ENCODE results near the gene DDX1. TPM values are rescaled to one million over a fixed set of nuclear protein-coding genes. Genes with fewer than 3 reads are reported as not detected.

Gene DDX1
- polyA plus RNA-seq, 3 donors: 164 to 206 (median 169) TPM

DNA sequence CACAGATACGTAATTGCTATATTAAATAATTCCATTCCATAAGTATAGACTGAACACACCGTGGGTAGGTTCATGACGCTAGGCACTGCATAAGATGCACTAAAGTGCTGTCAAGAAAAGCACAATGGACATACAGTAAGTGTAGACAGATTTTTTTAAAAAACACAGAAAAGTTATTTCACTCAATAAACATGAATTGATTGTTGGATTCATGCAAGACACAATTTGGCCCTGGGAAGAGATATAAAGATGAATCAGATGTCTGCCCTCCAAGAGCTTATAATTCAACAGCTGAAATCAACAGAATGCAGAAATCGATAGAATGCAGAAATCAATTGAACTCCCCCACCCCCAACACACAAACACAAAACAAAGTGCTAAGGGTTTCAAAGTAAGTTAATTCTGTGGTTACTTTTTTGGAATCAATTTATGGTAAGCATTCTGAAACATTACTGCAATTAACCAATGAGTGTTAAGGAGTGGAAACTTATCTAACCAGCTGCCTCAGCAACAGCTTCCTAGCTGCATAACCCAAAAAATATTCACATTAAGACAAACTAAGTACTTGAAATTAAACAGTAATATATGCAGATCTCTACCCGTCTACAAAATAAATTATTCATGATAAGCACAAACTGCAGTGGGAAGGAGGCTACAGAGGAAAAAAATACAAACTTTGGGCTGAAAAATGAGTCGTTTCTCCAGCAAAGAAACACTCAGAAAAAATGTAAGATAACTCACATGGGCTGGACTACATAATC is 32.1 kb upstream of the DDX1 start:
- no peak for DNase-seq (ENCODE audit: extremely low read depth in 1 of 11, low read depth in 9 of 11, low spot score in 4 of 11)

DNA sequence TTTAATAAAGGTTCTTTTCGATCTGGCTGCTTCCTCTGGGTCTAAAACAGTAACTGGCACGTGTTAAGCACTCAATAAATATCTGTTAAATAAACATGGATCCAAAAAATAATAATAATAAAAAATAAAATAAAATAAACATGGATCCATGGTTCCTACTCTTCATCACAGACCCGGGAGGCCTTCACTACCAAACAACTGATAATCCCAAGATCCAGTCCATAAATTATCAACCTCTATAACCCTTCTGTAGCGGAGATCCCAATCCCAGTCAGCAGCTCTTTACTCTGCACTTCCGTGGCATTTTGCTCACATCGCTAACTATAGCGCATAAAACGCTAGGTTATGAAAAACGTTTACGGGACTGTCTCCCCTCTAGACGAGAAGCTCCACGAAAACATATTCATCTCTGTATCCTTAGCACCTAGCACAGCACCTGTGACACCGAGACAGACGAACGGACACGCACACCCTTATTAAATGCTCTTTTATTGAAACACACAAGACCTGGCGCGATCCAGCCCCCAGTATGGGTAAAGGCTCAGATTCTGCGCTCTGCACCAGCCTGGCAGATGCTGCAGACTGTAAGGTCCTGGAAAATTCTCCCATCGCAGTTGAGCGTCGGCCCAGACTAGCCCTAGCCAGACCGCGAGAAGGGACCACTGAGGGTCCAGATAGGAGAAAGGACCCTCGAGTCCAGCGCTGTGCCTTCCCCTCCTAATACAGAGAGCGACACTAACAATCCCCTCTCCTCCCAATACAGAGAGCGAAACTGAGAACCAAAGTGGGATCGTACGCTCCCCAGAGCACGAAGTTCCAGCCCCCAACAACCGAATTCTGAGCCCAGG is 31.3 kb upstream of the DDX1 start:
- DNase-seq (ENCODE audit: extremely low read depth in 1 of 11, low read depth in 9 of 11, low spot score in 4 of 11): peak in 3 of 11 donors; percentile 17 to 41 (median 35)

DNA sequence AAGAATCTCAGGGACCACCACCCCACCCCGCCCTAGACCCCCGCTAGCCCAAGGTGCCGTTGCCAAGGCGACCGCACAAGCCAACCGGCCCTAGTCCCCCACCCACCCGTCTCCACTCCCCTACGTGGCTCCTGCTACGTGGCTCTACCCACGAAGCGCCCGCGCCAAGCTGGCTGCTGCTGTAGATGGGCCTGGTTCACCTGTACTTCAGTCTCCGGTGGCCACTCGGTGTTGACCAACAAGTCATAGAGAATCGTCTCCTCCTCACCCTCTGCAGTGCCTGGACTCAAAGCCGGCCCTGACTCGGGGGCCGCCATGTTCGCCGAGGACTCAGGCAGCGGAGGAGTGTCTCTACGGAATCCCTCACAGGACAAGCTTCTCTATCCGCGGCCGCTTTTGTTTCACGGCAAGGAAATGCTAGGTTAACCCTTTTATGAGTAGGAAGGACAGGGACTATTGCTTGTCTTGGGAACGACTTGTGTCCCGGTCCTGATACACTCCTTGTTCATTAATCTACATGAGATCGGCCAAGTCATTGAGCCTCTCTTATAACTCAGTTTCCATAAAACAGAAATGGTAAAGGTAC is 30.6 kb upstream of the DDX1 start, which contains the start of gene NBAS:
Gene NBAS, minus strand, starts transcription at position 347 of the 586 bp plus-strand sequence. Its CDS starts 30 bp downstream, at position 317.
- peak in 9 of 11 donors; percentile 83 to 94 (median 89) for DNase-seq (ENCODE audit: extremely low read depth in 1 of 11, low read depth in 9 of 11, low spot score in 4 of 11)

DNA sequence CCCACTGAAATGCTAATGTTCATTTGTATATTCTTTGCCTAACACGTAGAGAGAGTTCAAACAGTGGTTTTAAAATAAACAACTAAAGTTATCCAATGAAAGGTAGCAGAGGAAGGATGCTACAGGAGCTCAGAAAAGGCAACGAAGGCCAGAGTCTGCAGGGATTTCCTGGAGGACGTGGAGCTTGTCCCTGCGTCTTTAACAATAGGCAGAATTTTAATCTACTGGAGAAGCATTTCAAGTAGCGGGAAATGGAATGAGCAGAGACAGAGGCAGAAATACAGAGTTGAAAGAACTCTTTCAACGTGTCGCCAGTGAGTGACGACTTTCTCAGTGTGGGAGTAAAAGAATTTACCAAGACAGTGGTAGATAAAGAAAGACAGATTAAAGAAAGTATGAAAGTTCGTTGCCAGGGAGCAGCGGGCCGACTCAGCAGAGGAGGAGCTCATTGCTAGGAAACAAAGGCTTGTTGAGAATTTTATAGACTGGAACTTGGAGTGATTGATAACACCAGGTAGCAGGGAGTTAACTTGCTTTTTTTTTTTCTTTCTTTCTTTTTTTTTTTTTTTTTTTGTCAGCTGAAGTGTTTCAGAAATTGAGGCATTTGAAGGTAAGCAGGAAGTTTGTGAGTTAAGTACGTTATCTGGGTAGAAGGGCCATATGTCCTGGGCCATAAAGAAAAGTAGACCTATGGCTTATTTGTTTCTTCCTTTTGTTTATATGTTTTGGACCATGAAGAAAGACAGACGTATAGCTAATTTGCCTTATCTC is 29.9 kb upstream of the DDX1 start:
- peak in 9 of 11 donors; percentile 72 to 87 (median 82) for DNase-seq (ENCODE audit: extremely low read depth in 1 of 11, low read depth in 9 of 11, low spot score in 4 of 11)

DNA sequence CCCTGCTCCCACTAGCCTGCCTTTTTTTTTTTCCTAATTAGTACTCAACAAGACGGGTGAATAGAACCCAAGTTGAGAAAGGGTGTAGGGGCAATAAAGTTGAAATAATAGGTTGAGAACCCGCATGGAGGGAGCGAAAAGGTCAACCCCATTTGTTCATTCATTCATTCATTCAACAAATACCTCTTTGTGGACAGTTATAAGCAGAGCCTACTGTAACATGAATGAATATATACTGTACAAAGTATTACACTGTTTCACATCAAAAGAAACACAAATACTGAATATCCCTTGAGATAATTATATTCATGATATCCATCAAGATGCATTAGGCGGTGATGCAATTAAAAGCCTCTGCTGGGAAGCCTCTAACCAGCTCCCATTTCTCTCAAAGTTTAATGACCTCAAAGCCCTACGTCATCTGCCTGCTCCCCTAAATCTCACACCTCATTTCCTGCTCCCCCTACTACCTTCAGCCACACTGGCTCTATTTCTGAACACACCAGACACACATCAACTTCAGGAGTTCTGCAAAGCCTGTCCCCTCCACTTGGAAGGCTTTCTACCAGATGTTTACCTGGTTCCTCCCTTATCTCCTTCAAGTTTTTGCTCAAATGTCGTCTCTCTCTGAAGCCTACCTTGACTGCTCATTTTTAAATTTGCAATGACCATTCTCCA is 29.2 kb upstream of the DDX1 start:
- DNase-seq (ENCODE audit: extremely low read depth in 1 of 11, low read depth in 9 of 11, low spot score in 4 of 11): no peak

DNA sequence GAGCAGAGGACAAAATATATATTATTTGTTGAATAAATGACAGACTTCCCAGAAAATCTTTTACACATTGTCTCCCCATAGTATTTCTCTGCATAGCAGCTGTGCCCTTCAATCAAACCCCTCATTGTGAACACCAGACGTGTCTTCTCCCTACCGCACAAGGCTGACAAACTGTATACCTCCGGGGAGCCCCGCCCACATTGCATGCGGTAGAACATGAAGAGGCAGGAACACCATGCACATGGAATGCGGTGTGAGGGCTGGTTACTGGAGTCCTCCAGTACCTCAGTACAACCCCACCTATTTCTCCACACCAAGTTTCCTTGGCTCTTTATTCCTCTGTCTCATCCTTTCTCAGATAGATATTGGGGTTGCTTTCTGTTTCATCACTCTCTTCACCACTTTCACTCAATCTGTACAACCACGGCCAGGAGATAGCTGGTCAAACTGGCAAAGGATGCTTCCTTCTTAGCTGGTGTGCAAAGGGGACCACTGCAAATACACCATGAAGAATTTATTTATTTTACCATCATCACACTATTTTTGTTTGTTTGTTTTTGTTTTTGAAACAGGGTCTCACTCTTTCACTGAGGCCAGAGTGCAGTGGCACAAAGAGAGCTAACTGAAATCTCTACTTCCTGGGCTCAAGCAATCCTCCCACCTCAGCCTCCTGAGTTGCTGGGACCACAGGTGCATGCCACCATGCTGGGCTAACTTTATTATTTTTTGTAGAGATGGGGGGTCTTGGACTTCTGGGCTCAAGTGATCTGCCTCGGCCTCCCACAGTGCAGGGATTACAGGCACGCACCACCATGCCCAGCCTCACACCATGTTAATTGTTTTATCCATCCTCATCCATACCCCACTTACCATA is 28.2 kb upstream of the DDX1 start:
- DNase-seq (ENCODE audit: extremely low read depth in 1 of 11, low read depth in 9 of 11, low spot score in 4 of 11): no peak

DNA sequence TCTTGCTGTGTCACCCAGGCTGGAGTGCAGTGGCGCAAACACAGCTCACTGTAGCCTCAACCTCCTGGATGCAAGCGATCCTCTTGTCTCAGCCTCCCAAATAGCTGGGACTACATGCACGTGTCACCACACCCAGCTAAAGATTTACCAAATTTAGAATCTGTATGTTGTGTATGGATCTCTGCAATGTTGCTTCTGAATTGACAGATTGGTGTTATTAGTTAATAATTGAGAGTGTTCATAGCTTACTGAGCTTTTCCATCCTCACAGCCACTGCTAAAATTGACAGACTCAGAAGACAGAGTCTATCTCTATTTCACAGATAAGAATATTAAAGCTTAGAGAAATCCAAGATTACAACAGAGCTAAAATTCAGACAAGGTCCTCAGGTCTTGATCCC is 26.3 kb upstream of the DDX1 start:
- no peak for DNase-seq (ENCODE audit: extremely low read depth in 1 of 11, low read depth in 9 of 11, low spot score in 4 of 11)

DNA sequence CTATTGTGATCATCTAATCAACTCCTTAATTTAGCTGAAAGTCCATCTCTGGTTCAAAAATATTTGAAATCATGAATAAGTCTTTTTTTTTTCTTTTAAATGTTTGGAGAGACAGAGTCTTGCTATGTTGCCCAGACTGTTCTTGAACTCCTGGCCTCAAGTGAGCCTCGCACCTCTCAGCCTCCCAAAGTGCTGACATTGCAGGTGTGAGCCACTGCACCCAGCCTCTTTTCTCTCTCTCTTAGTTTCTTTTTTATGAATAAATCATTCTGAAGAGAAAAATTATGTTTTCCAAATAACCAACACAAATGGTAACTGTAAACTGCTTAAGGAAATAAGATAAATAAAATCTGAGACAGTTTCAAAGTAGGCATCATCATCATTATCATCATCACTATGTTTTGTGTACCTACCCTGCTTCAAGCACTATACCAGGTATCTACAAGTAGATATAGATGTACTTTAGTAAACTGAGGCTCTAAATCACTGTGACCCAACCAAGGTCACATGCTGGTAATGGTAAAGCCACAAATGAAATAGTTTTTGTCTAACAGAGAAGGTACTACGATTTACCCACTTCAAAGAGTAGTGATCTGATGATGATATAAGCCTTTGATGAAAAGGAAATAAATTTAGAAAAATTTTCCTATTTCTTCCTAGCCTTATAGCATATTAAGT is 25.5 kb upstream of the DDX1 start:
- no peak for DNase-seq (ENCODE audit: extremely low read depth in 1 of 11, low read depth in 9 of 11, low spot score in 4 of 11)

DNA sequence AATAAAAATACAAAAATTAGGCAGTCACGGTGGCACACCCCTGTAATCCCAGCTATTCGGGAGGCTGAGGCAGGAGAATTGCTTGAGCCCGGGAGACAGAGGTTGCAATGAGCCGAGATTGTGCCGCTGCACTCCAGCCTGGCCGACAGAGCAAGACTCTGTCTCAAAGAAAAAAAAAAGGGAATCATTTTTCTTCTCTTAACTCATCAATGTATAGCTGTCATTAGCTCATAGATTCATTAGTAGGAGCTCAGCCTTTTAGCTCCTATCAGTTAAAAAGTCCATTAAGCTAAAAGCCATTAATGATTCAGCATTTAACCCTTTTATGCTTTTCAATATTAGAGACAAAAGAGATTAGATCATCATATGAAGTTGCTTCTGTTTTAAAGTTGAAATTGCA is 24.8 kb upstream of the DDX1 start:
- no peak for DNase-seq (ENCODE audit: extremely low read depth in 1 of 11, low read depth in 9 of 11, low spot score in 4 of 11)

DNA sequence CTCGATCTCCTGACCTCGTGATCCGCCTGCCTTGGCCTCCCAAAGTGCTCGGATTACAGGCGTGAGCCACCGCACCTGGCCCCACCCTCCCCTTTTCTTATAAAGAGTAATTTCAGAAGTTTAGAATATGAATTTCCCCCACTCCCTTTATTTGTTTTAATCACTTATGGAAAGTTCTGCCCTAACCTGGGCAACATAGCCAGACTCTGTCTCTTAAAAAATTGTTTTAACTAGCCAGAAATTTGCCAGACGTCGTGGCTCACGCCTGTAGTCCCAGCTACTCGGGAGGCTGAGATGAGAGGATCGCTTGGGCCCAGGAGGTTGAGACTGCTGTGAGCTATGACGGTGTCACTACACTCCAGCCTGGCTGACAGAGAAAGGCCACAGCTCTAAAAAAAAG is 22.8 kb upstream of the DDX1 start:
- DNase-seq (ENCODE audit: extremely low read depth in 1 of 11, low read depth in 9 of 11, low spot score in 4 of 11): no peak

DNA sequence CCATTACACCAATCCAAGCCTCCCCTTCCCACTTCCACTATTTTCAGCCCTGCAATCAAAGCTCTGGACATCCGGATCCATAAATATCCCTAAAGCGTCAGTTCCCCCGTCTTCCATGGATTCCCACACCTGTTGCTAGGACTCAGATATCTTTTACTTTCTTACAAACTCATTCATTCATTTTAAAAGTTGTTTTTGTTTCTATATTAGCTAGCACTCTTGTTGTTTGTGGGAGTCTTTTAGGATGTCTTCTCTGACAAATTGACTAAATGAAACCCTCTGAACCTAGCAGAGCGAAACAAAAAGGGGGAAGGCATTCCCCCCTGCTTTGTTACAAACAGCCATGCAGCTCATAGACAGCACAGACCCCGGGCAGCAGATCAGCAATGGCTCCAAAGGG is 21.6 kb upstream of the DDX1 start:
- DNase-seq (ENCODE audit: extremely low read depth in 1 of 11, low read depth in 9 of 11, low spot score in 4 of 11): peak in 2 of 11 donors; percentile 26 to 43

DNA sequence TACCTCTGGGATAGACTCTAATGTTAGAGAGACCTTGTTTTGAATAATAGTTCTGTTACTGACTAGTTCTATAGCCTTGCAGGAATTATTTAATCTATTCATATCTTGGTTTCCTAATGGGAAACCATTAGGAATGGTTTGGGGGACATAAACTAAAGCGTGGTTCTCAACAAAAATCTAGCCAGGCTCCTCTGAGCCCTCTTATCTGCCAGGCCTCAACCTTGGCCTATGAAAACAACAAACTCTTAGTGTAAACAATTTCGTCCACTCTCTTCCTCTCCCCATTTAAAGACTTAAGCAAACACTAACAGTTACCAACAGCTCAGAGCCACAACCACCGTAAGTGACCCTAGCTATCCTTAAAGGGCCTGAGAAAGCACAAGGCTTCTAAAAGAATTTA is 19.9 kb upstream of the DDX1 start:
- no peak for DNase-seq (ENCODE audit: extremely low read depth in 1 of 11, low read depth in 9 of 11, low spot score in 4 of 11)

DNA sequence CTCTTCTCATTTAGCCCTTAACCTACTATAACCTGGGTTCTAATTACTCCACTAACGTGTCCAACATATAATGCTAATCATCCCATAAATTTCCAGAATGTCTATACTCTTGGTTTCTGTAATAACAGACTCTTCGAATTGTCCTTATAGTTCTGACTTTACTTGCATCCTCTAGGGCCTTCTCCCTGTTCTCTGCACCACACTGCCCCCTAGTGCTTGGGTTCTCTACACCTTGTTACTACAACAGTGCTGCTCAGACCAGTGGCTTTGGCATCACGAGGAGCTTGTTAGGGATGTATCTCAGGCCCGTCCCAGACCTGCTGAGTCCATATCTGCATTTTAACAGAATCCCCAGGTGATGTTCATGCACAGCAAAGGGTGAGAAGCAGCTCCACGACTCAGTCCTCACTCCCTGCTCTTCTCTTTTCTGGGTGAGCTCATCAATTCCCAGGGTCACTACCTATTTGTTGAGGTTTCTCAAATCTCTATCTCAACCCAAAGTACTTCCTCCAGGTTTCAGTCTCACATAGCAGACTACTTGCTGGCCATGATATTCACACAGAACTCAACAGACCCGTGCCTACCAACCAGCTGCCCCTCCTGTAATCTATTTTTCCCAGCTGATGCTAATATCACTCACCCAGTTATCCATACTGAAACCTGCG is 14.5 kb upstream of the DDX1 start:
- peak in 9 of 11 donors; percentile 73 to 88 (median 80) for DNase-seq (ENCODE audit: extremely low read depth in 1 of 11, low read depth in 9 of 11, low spot score in 4 of 11)

DNA sequence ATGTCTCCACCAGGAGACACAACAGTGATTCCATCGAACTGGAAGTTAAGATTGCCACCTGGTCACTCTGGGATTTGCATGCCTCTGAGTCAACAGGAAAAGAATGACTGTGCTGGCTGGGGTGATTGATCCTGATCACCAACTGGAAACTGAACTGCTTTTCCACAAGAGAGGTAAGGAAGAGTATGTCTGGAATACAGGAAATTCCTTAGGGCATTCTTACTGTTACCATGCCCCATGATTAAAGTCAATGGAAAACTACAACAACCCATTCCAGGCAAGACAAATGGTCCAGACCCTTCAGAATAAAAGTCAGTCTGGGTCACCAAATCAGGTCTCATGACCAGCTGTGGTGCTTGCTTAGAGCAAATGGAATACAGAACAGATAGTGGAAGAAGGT is 12.0 kb upstream of the DDX1 start:
- DNase-seq (ENCODE audit: extremely low read depth in 1 of 11, low read depth in 9 of 11, low spot score in 4 of 11): no peak

DNA sequence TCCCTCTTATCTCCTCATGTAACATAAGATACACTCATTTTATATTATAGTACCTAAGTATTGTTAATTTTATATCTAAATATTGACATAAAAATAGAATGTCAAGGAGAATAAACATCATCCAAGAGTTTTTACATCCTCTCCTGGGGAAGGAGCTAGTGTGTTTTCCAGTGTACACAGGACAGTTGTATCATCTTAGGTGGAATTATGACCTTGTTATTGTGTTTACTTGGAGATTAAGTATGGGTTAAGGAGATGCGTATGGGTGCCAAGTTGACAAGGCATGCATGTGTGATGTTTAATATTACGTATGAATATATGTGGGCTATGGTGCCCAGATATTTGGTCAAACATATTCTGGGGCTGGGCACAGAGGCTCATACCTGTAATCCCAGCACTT is 11.2 kb upstream of the DDX1 start:
- no peak for DNase-seq (ENCODE audit: extremely low read depth in 1 of 11, low read depth in 9 of 11, low spot score in 4 of 11)

DNA sequence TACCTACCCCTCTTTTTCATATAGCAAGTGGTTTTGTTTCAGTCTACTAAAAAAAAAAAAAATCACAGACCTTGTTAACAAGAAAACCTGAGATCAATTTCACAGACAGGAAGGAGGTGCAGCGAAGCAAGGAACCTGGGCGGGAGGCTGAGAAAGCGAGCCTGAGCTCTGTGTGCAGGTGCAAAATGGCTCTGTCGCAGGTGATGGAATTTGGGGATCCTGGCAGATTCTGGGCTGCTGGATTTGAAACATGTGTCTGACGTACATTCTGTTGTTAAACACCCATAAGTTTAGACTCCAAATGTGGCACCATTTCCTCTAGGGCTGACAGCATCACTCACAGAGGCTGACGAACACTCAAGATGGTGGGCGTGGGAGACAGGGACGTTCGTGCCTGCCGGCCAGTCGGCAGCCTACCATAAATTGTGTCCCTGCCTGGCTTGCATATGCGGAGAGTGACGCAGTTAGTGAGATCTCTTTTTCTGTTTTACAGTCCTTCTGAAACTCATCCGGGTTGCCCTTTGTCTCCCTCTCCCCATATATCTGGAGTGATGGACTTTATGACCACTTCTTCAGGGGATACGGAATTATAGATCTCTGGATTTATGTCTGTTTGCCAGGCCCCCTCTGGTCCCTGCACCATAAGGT is 8.8 kb upstream of the DDX1 start:
- peak in 5 of 11 donors; percentile 38 to 80 (median 71) for DNase-seq (ENCODE audit: extremely low read depth in 1 of 11, low read depth in 9 of 11, low spot score in 4 of 11)

Data from renal cortex interstitium (tissue), 11 donors.